ENCODE results near the gene TUSC2. TPM values are rescaled to one million over a fixed set of nuclear protein-coding genes. Genes with fewer than 3 reads are reported as not detected.

The TUSC2 gene
- total RNA-seq, 1 donor from 2014 or later = 25.4 TPM

DNA sequence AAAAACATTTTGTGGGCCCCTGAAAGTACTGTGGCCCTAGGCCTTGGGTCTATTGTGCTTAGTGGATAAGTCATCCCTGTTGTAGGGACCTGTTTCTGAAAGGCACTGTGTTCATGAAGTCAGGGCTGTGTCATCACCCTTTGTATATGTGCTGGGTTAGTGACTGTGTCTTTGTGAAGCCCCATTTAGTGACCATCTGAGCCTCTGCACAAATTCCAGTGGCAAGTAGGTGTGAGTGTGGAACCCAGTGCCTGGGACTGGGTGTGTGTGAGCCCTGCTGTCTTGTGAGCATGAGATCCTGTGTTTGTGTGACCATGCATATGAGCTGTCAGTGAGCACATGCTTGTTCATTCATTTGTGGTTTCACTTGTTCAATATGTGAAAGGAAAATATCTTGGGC lies 23.4 kb downstream of the TUSC2 start:
- Histone ChIP-seq H3K36me3 (no peaks in the 10 kb centered on the region), H3K9me3 (no peaks in the 10 kb centered on the region), H3K27me3 (no peaks in the 10 kb centered on the region), H3K27ac (no peak overlapping the region), H3K4me3 (no peak overlapping the region), H3K4me1 (peaks cover 7 to 8% of the 10 kb centered on the region in 2 donors)
- intact Hi-C loops (cut with DNase I) = no loop called here
- TF ChIP-seq, protein P1, sequence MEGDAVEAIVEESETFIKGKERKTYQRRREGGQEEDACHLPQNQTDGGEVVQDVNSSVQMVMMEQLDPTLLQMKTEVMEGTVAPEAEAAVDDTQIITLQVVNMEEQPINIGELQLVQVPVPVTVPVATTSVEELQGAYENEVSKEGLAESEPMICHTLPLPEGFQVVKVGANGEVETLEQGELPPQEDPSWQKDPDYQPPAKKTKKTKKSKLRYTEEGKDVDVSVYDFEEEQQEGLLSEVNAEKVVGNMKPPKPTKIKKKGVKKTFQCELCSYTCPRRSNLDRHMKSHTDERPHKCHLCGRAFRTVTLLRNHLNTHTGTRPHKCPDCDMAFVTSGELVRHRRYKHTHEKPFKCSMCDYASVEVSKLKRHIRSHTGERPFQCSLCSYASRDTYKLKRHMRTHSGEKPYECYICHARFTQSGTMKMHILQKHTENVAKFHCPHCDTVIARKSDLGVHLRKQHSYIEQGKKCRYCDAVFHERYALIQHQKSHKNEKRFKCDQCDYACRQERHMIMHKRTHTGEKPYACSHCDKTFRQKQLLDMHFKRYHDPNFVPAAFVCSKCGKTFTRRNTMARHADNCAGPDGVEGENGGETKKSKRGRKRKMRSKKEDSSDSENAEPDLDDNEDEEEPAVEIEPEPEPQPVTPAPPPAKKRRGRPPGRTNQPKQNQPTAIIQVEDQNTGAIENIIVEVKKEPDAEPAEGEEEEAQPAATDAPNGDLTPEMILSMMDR (IDR thresholded peaks at IDR 0.05) = no peak
- DNase-seq (ENCODE audit: low spot score in 2 of 2) = no peak

- Histone ChIP-seq H3K27ac (peak within 1 kb of the TSS; percentile 17 to 38), H3K4me3 (peak within 1 kb of the TSS; percentile 17 to 33), H3K27me3 (no peaks in the 10 kb centered on the region), H3K9me3 (no peaks in the 10 kb centered on the region), H3K4me1 (peaks cover 13 to 16% of the 10 kb centered on the region in 2 donors), H3K36me3 (no peaks in the 10 kb centered on the region)
- TF ChIP-seq, protein P1 (IDR thresholded peaks at IDR 0.05) = no peak
- no peak for DNase-seq (ENCODE audit: low spot score in 2 of 2)
- intact Hi-C loops (cut with DNase I) = no loop called here
These were observed 24.8 kb downstream of the TUSC2 start, which contains the start of gene HYAL1 for GRCh38 chr3:50303013-50303815. Gene HYAL1 (minus strand): TSS chr3:50303574. CDS start chr3:50302956, 618 bp downstream.

DNA sequence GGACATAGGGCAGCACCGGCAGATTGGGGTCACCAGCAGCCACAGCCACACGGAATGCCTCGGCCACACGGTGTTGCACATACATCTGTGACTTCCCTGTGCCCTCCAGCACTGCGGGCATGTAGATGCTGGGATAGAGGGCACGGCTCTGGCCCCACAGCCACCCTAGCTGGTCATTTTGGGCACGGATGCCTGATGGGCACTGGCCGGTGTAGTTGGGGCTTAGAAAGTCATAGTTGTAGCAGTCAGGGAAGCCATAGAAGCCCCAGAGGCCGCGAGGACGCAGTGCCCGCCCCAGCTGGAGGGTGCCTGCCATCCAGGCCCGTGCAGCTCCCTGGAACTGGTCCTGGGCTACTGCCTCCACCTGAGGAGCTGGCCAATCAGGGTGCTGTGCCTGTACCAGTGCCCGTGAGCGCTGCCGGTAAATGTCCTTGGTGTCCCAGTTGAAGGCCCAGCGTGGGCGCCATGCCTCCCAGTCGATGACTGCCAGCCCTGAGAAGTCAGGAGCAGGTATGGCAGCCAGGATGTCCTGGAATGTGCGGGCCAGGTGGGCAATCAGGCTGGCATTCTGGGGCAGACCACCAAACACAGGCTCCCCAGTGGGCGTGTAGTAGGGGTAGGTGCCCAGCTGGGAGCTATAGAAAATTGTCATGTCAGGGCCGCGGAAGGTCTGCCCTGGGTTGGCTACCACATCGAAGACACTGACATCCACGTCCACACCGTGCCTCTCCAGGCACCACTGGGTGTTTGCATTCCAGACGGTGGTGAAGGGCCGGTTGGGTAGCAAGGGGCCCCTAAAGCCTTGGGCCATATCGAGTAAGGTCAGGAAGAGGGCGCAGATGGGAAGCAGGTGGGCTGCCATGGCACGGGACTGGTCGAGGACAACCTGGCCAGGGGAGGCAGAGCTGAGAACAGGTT lies 25.7 kb downstream of the TUSC2 start:
- H3K27ac ChIP-seq = peak overlapping the region in 1 of 2 donors; percentile 38
- H3K36me3 ChIP-seq = no peaks in the 10 kb centered on the region
- no peaks in the 10 kb centered on the region for H3K27me3 ChIP-seq
- no peaks in the 10 kb centered on the region for H3K9me3 ChIP-seq
- DNase-seq (ENCODE audit: low spot score in 2 of 2) = no peak
- H3K4me3 ChIP-seq = peak overlapping the region in 1 of 2 donors; percentile 17
- intact Hi-C loops (cut with DNase I) = no loop called here
- H3K4me1 ChIP-seq = peaks cover 13 to 19% of the 10 kb centered on the region in 2 donors
- TF ChIP-seq, protein P1 (IDR thresholded peaks at IDR 0.05) = no peak

DNA sequence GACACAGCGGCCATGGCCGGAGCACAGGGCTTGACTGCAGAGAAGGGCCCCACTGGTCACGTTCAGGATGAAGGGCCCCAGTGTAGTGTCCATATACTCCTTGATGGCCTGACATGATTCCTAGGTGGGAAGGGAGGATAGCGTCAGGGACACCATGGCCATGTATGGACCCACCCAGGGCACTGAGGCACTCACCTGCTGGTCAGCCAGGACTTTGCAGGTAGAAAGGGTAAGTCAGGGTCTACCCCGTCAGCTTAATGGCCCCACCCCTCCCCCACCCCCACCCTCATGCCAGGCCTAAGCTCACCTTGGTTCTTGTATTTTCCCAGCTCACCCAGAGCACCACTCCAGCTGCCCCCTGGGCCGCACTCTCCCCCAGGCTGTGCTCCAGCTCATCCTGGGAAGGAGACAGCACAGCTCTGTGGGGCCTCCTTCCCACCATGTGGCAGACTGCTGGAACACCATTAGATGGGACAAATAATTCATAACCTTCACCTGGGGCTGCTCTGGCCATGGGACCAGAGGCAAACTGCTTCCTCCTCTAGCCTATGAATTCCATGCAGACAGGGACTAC lies 27.3 kb downstream of the TUSC2 start:
- intact Hi-C loops (cut with DNase I) = no loop called here
- DNase-seq (ENCODE audit: low spot score in 2 of 2) = no peak
- H3K4me3 ChIP-seq = peak overlapping the region in 1 of 2 donors; percentile 89

More for the DNA sequence above, 27.3 kb downstream of the TUSC2 start:
- Histone ChIP-seq H3K9me3 (no peaks in the 10 kb centered on the region), H3K27me3 (no peaks in the 10 kb centered on the region), H3K27ac (peak overlapping the region; percentile 77 to 78), H3K4me1 (peaks cover 13 to 19% of the 10 kb centered on the region in 2 donors), H3K36me3 (peaks cover 0 to 10% of the 10 kb centered on the region in 2 donors)
- TF ChIP-seq, protein P1 (IDR thresholded peaks at IDR 0.05) = no peak

All from ascending aorta (tissue), 2 donors.